ENCODE measurements around the gene MMEL1. TPM values are rescaled to one million over a fixed set of nuclear protein-coding genes. Genes with fewer than 3 reads are reported as not detected.

MMEL1 gene
- total RNA-seq, 2 experiments from 2014 or later: not detected

DNA sequence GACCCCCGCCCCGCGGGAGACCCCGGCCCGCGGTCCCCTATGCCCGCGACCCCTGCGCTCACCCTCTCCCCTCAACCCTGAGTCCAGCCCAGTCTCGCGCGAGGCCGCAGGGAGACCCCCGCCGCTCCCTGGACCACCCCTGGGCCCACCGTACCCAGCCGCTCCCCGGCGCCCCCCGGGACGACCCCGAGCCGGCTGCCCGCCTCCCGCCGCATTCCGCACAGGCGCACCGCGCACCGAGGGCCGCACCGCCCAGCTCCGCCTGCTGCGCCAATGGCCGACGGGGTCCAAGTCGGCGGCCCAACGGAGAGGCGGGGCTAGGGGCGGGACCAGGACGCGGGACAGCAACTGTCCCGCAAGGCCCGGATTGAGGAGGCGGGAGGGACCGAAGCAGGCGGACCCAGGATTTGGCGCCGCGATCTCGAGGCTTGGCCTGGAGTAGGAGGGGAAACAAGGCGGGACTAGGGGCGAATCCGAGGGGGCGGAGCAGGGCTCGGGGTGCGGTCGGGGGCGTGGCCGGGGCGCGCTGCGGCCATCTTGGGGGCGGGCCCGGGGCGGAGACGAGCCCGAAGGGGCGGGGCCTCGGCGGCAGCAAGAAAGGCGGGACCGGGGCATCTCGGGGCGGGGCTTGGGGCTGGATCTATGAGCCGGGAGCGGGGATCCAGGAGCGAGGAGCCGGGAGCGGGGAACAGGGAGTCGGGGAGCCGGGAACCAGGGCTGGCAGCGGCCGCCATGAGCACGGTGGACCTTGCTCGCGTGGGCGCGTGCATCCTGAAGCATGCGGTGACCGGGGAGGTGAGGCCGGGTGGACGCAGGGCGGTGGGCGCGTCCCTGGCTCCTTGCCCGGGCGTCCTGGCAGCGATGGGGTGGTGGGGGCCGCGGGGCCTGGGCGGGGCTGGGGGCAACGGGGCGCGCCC, 46.4 kb downstream of the MMEL1 start, which contains the start of gene PRXL2B:
TSS of gene PRXL2B (plus strand) at position 624 of the 917 bp plus-strand sequence. CDS start at position 733, 109 bp downstream.
- ChIA-PET POLR2A (interaction anchor here (0.5 to 3.2 kb wide), 5 partner anchors 25 to 715 kb away, joined by 3 to 15 read pairs (median 4); no protein-coding TSS in a partner anchor), CTCF (ENCODE audit: unreplicated experiment) (interaction anchor here (0.6 to 1.0 kb wide), 2 partner anchors 9 to 10 kb away, joined by 3 to 7 read pairs; no protein-coding TSS in a partner anchor)
- peaks cover 33% of the 10 kb centered on the region for H3K4me1 ChIP-seq (ENCODE audit: insufficient read depth, low read length, poor library complexity, severe bottlenecking)
- H3K4me3 ChIP-seq (ENCODE audit: low read depth, low read length, poor library complexity, severe bottlenecking): peak within 1 kb of the TSS; percentile 90
- peak within 1 kb of the TSS; percentile 51; the same call in 1 of the 2 replicates for H2AFZ ChIP-seq (ENCODE audit: low read length)
- no TSS peak for BruUV-seq (replicated peaks)
- H3K9me3 ChIP-seq (ENCODE audit: low read length): no peaks in the 10 kb centered on the region
- peak within 1 kb of the TSS; percentile 89 for H3K27ac ChIP-seq (ENCODE audit: low read depth, low read length, poor library complexity, severe bottlenecking)
- H4K20me1 ChIP-seq (ENCODE audit: insufficient read depth, low read length): no peaks in the 10 kb centered on the region
- TF ChIP-seq, protein P1, sequence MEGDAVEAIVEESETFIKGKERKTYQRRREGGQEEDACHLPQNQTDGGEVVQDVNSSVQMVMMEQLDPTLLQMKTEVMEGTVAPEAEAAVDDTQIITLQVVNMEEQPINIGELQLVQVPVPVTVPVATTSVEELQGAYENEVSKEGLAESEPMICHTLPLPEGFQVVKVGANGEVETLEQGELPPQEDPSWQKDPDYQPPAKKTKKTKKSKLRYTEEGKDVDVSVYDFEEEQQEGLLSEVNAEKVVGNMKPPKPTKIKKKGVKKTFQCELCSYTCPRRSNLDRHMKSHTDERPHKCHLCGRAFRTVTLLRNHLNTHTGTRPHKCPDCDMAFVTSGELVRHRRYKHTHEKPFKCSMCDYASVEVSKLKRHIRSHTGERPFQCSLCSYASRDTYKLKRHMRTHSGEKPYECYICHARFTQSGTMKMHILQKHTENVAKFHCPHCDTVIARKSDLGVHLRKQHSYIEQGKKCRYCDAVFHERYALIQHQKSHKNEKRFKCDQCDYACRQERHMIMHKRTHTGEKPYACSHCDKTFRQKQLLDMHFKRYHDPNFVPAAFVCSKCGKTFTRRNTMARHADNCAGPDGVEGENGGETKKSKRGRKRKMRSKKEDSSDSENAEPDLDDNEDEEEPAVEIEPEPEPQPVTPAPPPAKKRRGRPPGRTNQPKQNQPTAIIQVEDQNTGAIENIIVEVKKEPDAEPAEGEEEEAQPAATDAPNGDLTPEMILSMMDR (conservative IDR thresholded peaks at IDR 0.05; ENCODE audit: low read length): no peak
- TF ChIP-seq EZH2phosphoT487 (IDR thresholded peaks at IDR 0.05; ENCODE audit: borderline replicate concordance, low read depth, low read length): no peak
- H3K9me2 ChIP-seq (ENCODE audit: insufficient read depth, low read length): no peaks in the 10 kb centered on the region
- peak; percentile 94 for DNase-seq (ENCODE audit: low spot score)
- H3K4me2 ChIP-seq (ENCODE audit: low read length): peak within 1 kb of the TSS; percentile 94
- no peaks in the 10 kb centered on the region for H3K79me2 ChIP-seq (ENCODE audit: insufficient read depth, low read depth, low read length)
- intact Hi-C loops (cut with micrococcal nuclease; ENCODE audit: unreplicated experiment): no loop called here
- no peaks in the 10 kb centered on the region for H3K36me3 ChIP-seq (ENCODE audit: insufficient read depth, low read length)

DNA sequence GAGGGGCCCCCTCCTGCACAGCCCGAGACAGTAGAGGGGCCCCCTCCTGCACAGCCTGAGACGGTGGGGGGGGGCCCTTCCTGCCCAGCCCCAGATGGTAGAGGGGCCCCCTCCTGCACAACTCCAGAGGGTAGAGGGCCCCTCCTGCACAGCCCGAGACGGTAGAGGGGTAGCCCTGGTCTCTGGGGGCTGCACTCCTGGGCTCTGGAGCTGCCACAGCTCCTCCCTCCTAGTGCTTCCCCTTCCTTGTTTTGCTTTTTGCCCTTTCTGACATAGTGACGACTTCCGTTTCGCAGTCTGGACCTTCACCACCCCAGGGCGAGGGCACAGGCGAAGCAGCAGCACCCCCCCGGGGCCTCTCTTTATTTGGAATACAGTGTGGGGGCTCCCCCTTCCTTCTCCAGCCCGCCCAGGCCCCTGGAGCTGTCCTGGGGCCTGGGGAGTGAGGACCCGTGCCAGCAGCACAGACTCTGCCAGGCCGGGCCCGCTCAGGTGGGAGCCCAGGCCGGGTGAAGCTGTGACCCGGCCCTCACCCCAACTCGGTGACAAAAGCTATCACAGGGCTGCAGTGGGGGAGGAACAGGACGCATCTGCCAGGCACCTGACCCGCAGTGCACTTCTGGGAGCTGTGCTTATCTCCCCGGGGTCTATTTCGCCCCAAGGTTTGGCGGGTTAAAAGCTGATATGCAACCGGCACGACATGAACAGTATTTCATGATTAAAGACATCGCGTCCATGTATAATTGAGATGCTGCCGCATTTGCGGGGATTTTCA, 47.3 kb downstream of the MMEL1 start:
- Histone ChIP-seq H3K4me2 (ENCODE audit: low read length) (peak overlapping the region; percentile 94), H4K20me1 (ENCODE audit: insufficient read depth, low read length) (no peaks in the 10 kb centered on the region), H3K9me2 (ENCODE audit: insufficient read depth, low read length) (no peaks in the 10 kb centered on the region), H3K79me2 (ENCODE audit: insufficient read depth, low read depth, low read length) (no peaks in the 10 kb centered on the region), H3K4me1 (ENCODE audit: insufficient read depth, low read length, poor library complexity, severe bottlenecking) (peaks cover 42% of the 10 kb centered on the region), H3K27ac (ENCODE audit: low read depth, low read length, poor library complexity, severe bottlenecking) (peak overlapping the region; percentile 89), H3K36me3 (ENCODE audit: insufficient read depth, low read length) (no peaks in the 10 kb centered on the region), H2AFZ (ENCODE audit: low read length) (no peak overlapping the region; the same call in 1 of the 2 replicates), H3K9me3 (ENCODE audit: low read length) (no peaks in the 10 kb centered on the region), H3K4me3 (ENCODE audit: low read depth, low read length, poor library complexity, severe bottlenecking) (peak overlapping the region; percentile 90)
- intact Hi-C loops (cut with micrococcal nuclease; ENCODE audit: unreplicated experiment): loop anchor here (1.0 to 2.0 kb wide), 3 partner anchors 29 to 171 kb away; partner anchors contain the start of gene TNFRSF14
- CTCF ChIA-PET (ENCODE audit: unreplicated experiment): interaction anchor here (0.6 kb wide), 1 partner anchor 10 kb away, joined by 7 read pairs; no protein-coding TSS in a partner anchor
- POLR2A ChIA-PET: interaction anchor here (0.5 to 3.2 kb wide), 7 partner anchors 24 to 715 kb away, joined by 3 to 15 read pairs (median 4); partner anchors contain the start of gene TNFRSF14
- no TSS peak for BruUV-seq (replicated peaks)
- no peak for TF ChIP-seq EZH2phosphoT487 (IDR thresholded peaks at IDR 0.05; ENCODE audit: borderline replicate concordance, low read depth, low read length)
- TF ChIP-seq, protein P1 (conservative IDR thresholded peaks at IDR 0.05; ENCODE audit: low read length): peak; percentile 42
- peak; percentile 84 for DNase-seq (ENCODE audit: low spot score)

All from OCI-LY7 (cell line).